Upper lobe of right lung (tissue), 1 donor: ENCODE results near the gene TRIP6. TPM values are rescaled to one million over a fixed set of nuclear protein-coding genes. Genes with fewer than 3 reads are reported as not detected.
A peak's percentile ranks its signal among the peaks of the same experiment; 100 is the strongest.

Source experiments
- ATAC-seq: fragments of 200-7000 bp; cut with Tn5 transposase; one replicate; pipeline ENCODE4 v1.9.1; 2020; ENCODE audit warnings: mild to moderate bottlenecking, moderate library complexity
- DNase-seq: peaks from one replicate; pipeline ENCODE4 v3.0.0-alpha.2; 2020
- H3K27ac ChIP-seq: fragments of 200-600 bp; one replicate; pipeline ENCODE4 v1.8.0; 2022
- H3K27me3 ChIP-seq: fragments of 200-600 bp; one replicate; pipeline ENCODE4 v1.8.0; 2022; ENCODE audit warnings: mild to moderate bottlenecking
- H3K36me3 ChIP-seq: fragments of 200-600 bp; one replicate; pipeline ENCODE4 v1.8.0; 2022
- H3K4me1 ChIP-seq: fragments of 200-600 bp; one replicate; pipeline ENCODE4 v1.8.0; 2022
- H3K4me3 ChIP-seq: fragments of 200-600 bp; one replicate; pipeline ENCODE4 v1.8.0; 2022; ENCODE audit warnings: mild to moderate bottlenecking
- H3K9me3 ChIP-seq: fragments of 200-600 bp; one replicate; pipeline ENCODE4 v1.8.0; 2022
- CTCF ChIP-seq: fragments of 200-600 bp; IDR thresholded peaks from one replicate; pipeline ENCODE4 v1.8.0; 2022; ENCODE audit warnings: antibody characterized with exemption
- intact Hi-C: fragments of 100-400 bp; cut with DNase I; formaldehyde crosslinking; loops from one replicate; pipeline ENCODE4 v1.11.0; 2022
- total RNA-seq: library from RNA; stranded (reverse); fragmentation: NEBNext Ultra II Directional; extraction: Animal tissue kit (Norgen Biotek cat#: 25700); gene quantifications from one replicate; pipeline ENCODE4 v1.2.1, GENCODE V29; 2021
- donor health status: DM: no; HTN: yes; CAD: no; lungs with severe emphysema.

TRIP6 gene
- total RNA-seq, 1 donor from 2014 or later: 65.3 TPM

GRCh38 chr7:100835903-100836811 lies 31.0 kb upstream of the TRIP6 start:
- Histone ChIP-seq H3K36me3 (no peaks in the 10 kb centered on the region), H3K27ac (peak overlapping the region; percentile 82), H3K9me3 (no peaks in the 10 kb centered on the region), H3K4me1 (peaks cover 4% of the 10 kb centered on the region), H3K4me3 (peak overlapping the region; percentile 52), H3K27me3 (no peaks in the 10 kb centered on the region)
- no peak for TF ChIP-seq CTCF
- peak; percentile 80 for DNase-seq
- intact Hi-C loops: no loop called here
- ATAC-seq: peak; percentile 80

- ATAC-seq (no peak), DNase-seq (no peak)
- Histone ChIP-seq H3K36me3 (no peaks in the 10 kb centered on the region), H3K4me1 (peaks cover 4% of the 10 kb centered on the region), H3K4me3 (peak overlapping the region; percentile 52), H3K27me3 (no peaks in the 10 kb centered on the region), H3K9me3 (no peaks in the 10 kb centered on the region), H3K27ac (peak overlapping the region; percentile 82)
- no peak for TF ChIP-seq CTCF
- intact Hi-C loops: no loop called here
Measured at GRCh38 chr7:100836812-100837098, 30.4 kb upstream of the TRIP6 start.

- Histone ChIP-seq H3K4me1 (peaks cover 4% of the 10 kb centered on the region), H3K27me3 (no peaks in the 10 kb centered on the region), H3K27ac (peak overlapping the region; percentile 82), H3K9me3 (no peaks in the 10 kb centered on the region), H3K36me3 (no peaks in the 10 kb centered on the region), H3K4me3 (peak overlapping the region; percentile 52)
- DNase-seq (peak; percentile 95), ATAC-seq (peak; percentile 96)
- TF ChIP-seq CTCF: no peak
- intact Hi-C loops: no loop called here
Measured at GRCh38 chr7:100837099-100837836, 29.9 kb upstream of the TRIP6 start.

GRCh38 chr7:100839361-100839760 lies 27.8 kb upstream of the TRIP6 start:
- Histone ChIP-seq H3K4me3 (no peak overlapping the region), H3K27ac (no peak overlapping the region), H3K4me1 (peaks cover 4% of the 10 kb centered on the region), H3K36me3 (no peaks in the 10 kb centered on the region), H3K9me3 (no peaks in the 10 kb centered on the region), H3K27me3 (no peaks in the 10 kb centered on the region)
- ATAC-seq (no peak), DNase-seq (no peak)
- no peak for TF ChIP-seq CTCF
- intact Hi-C loops: no loop called here

- Histone ChIP-seq H3K4me3 (no peak overlapping the region), H3K9me3 (no peaks in the 10 kb centered on the region), H3K27me3 (no peaks in the 10 kb centered on the region), H3K36me3 (no peaks in the 10 kb centered on the region), H3K27ac (no peak overlapping the region), H3K4me1 (peaks cover 4% of the 10 kb centered on the region)
- ATAC-seq: no peak
- intact Hi-C loops: no loop called here
- TF ChIP-seq CTCF: no peak
- no peak for DNase-seq
Measured at GRCh38 chr7:100840470-100841100, 26.6 kb upstream of the TRIP6 start.
